Activated CD8-positive, alpha-beta T cell treated with anti-CD3 and anti-CD28 coated beads, Interleukin-2, amount 10 ng/mL, durations not matched to agents 7 days and 5 days (primary cell): ENCODE results near the gene HNRNPF. TPM values are rescaled to one million over a fixed set of nuclear protein-coding genes. Genes with fewer than 3 reads are reported as not detected.
A peak's percentile ranks its signal among the peaks of the same experiment; 100 is the strongest.

ENCODE experiments used
- ATAC-seq: fragments of 150-1000 bp; cut with Tn5 transposase; one replicate; pipeline ENCODE4 v1.10.0; 2021; ENCODE audit warnings: moderate library complexity
- CTCF ChIA-PET: fragments of 350-600 bp; sonication (Branson Sonifier 250); formaldehyde crosslinking; loops from one replicate; lab custom pipeline; 2021; ENCODE audit warnings: antibody characterized with exemption; lab: Charles Lee
- POLR2A ChIA-PET: fragments of 350-600 bp; sonication (Branson Sonifier 250); formaldehyde crosslinking; loops from one replicate; lab custom pipeline; 2021; ENCODE audit warnings: antibody characterized with exemption; lab: Charles Lee
- DNase-seq: peaks from one replicate; pipeline ENCODE4 v3.0.0-alpha.2; 2020
- H3K27ac Mint-ChIP-seq: one replicate; pipeline ENCODE4 v1.8.0; 2021; ENCODE audit warnings: mild to moderate bottlenecking, mixed read lengths
- H3K27me3 Mint-ChIP-seq: one replicate; pipeline ENCODE4 v1.8.0; 2021; ENCODE audit warnings: low read depth, mixed read lengths
- H3K36me3 Mint-ChIP-seq: one replicate; pipeline ENCODE4 v1.8.0; 2021; ENCODE audit warnings: low read depth, mixed read lengths
- H3K4me1 Mint-ChIP-seq: one replicate; pipeline ENCODE4 v1.8.0; 2021; ENCODE audit warnings: low read depth, mixed read lengths
- H3K4me3 Mint-ChIP-seq: one replicate; pipeline ENCODE4 v1.8.0; 2021; ENCODE audit warnings: mild to moderate bottlenecking, mixed read lengths
- H3K9me3 Mint-ChIP-seq: one replicate; pipeline ENCODE4 v1.8.0; 2022; ENCODE audit warnings: mixed read lengths; ENCODE audit not compliant: insufficient read depth
- total RNA-seq, 2 experiments: library from RNA; stranded (reverse); gene quantifications; one replicate each; pipeline ENCODE4 v1.2.3, GENCODE V29; 2021

Gene HNRNPF
- total RNA-seq, 2 experiments from 2014 or later = 512 to 515 TPM

DNA sequence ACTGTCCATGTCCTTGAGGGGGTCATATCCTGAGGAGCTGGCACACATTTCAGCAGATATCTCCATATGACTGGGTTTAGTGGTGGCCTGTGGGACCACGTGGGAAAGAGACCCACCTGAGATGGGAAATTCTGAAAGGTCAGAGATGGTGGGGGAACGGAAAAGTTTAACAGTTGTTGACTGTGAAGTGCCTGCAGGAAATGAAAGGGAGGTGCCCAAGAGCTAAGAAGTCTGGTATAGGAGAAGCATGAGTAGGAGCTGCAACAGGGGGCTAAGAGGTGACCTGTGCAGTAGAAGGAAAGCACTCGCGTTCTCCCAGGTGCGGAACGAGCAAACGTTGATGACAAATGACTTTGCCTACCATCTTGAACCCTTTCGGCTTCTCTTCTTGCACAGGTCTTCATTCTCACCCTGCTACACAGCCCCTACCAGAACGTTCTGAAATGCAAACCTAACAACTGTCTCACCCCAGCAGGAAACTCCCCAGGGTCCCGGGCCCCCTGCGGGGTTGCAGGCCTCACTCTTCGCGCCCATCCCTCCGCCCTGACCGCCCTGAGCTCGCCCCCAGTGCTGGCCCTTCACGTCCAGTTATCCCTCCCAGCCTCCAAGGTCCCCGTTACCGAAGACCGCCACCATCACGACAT lies 47.3 kb downstream of the HNRNPF start:
- H3K4me1 Mint-ChIP-seq = peaks cover 38% of the 10 kb centered on the region

DNA sequence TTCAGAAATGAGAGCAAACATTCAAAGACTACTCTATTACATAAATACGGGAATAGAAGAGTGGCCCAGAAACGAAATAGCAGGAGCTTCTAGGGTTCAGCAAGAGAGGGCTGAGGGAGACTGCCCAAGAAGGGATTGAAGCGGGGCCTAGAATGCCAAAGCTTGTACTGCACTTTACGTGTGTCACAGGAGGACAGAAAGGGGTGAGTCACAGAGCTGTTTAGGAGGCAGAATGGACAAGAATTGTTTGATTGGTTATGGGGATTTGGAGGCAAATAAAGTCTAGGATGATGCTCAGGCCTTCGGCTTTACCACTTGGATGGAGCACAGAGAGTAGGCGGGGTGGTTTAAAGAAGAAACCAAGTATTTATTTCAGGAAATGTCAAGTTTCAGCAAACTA lies 48.9 kb downstream of the HNRNPF start:
- Mint-ChIP-seq H3K4me3 (peak overlapping the region; percentile 9), H3K9me3 (no peaks in the 10 kb centered on the region), H3K27ac (peak overlapping the region; percentile 44), H3K4me1 (peaks cover 46% of the 10 kb centered on the region), H3K27me3 (no peaks in the 10 kb centered on the region), H3K36me3 (peaks cover 9% of the 10 kb centered on the region)
- DNase-seq (no peak), ATAC-seq (no peak)
- POLR2A ChIA-PET = no interaction called here
- CTCF ChIA-PET = interaction anchor here (1.2 kb wide), 1 partner anchor 11 kb away, joined by 5 read pairs; no protein-coding TSS in a partner anchor

More for the DNA sequence above, 47.3 kb downstream of the HNRNPF start:
- H3K4me3 Mint-ChIP-seq = peak overlapping the region; percentile 96
- CTCF ChIA-PET = interaction anchor here (0.7 to 1.1 kb wide), 6 partner anchors 13 to 92 kb away, joined by 3 to 4 read pairs (median 3); no protein-coding TSS in a partner anchor
- H3K27me3 Mint-ChIP-seq = no peaks in the 10 kb centered on the region
- H3K36me3 Mint-ChIP-seq = peaks cover 9% of the 10 kb centered on the region
- peak; percentile 18 for ATAC-seq
- DNase-seq = peak; percentile 38
- H3K27ac Mint-ChIP-seq = peak overlapping the region; percentile 96
- H3K9me3 Mint-ChIP-seq = no peaks in the 10 kb centered on the region
- POLR2A ChIA-PET = interaction anchor here (0.6 to 1.5 kb wide), 9 partner anchors 24 to 223 kb away, joined by 3 to 5 read pairs (median 3); partner anchors contain the start of gene HNRNPF

DNA sequence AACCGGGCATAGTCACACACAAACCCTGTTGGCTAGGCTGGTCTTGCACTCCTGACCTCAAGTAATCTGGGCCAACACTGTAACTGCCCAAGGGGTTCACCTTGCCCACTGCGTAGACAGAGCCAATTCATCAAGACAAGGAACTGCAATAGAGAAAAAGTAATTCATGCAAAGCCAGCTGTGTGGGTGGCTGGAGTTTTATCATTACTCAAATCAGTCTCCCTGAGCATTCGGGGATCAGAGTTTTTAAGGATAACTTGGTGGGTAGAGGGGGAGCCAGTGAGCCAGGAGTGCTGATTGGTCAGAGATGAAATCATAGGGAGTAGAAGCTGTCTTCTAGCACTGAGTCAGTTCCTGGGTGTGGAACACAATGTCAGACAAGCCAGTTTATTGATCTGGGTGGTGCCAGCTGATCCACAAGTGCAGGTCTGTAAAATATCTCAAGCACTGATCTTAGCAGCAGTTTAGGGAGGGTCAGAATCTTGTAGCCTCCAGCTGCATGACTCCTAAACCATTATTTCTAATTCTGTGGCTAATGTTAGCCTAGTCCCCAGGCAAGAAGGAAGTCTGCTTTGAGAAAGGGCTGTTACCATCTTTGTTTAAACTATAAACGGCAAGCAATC lies 53.1 kb downstream of the HNRNPF start:
- ChIA-PET CTCF (interaction anchor here (1.2 to 1.7 kb wide), 4 partner anchors 9 to 154 kb away, joined by 3 to 9 read pairs (median 4); no protein-coding TSS in a partner anchor), POLR2A (no interaction called here)
- H3K36me3 Mint-ChIP-seq = peaks cover 4% of the 10 kb centered on the region
- peak overlapping the region; percentile 36 for H3K27ac Mint-ChIP-seq
- ATAC-seq = no peak
- H3K4me3 Mint-ChIP-seq = no peak overlapping the region
- H3K4me1 Mint-ChIP-seq = peaks cover 24% of the 10 kb centered on the region
- no peaks in the 10 kb centered on the region for H3K9me3 Mint-ChIP-seq
- DNase-seq = no peak
- H3K27me3 Mint-ChIP-seq = peaks cover 9% of the 10 kb centered on the region

DNA sequence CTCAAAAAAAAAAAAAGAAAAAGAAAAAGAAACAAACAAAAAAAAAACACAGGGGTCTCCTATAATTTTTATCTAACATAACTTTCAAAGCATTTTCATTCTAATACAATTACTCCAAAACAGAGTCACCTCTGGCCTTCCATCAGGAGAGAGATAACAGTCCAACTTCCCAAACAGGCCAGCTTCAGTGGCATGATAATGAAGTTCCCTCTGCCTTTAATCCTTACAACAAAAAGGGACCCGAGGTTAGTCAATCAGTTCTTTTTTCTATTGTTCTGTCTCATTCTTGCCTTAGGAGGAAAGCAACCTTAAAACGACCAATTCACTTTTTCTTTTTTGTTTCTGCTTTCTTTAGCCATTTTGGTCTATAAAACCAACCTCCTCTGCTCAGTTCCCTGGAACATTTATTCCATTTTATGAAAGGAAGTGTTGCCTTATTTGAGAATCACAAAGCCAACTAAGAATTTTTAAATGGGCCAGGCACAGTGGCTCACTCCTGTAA lies 54.1 kb downstream of the HNRNPF start:
- ChIA-PET POLR2A (interaction anchor here (0.6 kb wide), 1 partner anchor 31 kb away, joined by 4 read pairs; no protein-coding TSS in a partner anchor), CTCF (interaction anchor here (1.6 to 4.8 kb wide), 3 partner anchors 62 to 89 kb away, joined by 5 to 23 read pairs (median 9); no protein-coding TSS in a partner anchor)
- H3K36me3 Mint-ChIP-seq = no peaks in the 10 kb centered on the region
- peaks cover 17% of the 10 kb centered on the region for H3K27me3 Mint-ChIP-seq
- no peak overlapping the region for H3K4me3 Mint-ChIP-seq
- no peaks in the 10 kb centered on the region for H3K9me3 Mint-ChIP-seq
- H3K27ac Mint-ChIP-seq = no peak overlapping the region
- peaks cover 24% of the 10 kb centered on the region for H3K4me1 Mint-ChIP-seq
- DNase-seq (no peak), ATAC-seq (no peak)

DNA sequence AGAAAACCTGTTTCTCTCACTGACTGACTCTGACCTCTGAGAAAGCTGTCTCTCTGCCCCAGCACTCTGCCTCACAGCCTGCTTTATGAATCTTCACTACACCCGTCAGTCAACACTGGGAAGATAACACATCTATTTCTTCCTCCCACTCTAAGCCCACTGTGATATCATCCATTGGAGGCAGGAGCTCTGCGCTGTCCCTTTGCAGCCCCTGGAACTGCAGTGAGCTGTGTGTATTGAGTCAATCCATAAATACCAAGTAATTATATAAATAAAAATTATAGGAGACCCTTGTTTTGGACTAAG lies 54.7 kb downstream of the HNRNPF start:
- H3K27ac Mint-ChIP-seq = no peak overlapping the region
- no peaks in the 10 kb centered on the region for H3K36me3 Mint-ChIP-seq
- no peak overlapping the region for H3K4me3 Mint-ChIP-seq
- ChIA-PET POLR2A (no interaction called here), CTCF (interaction anchor here (1.6 to 4.8 kb wide), 3 partner anchors 62 to 88 kb away, joined by 5 to 23 read pairs (median 5); no protein-coding TSS in a partner anchor)
- ATAC-seq (no peak), DNase-seq (no peak)
- peaks cover 17% of the 10 kb centered on the region for H3K27me3 Mint-ChIP-seq
- peaks cover 23% of the 10 kb centered on the region for H3K4me1 Mint-ChIP-seq
- H3K9me3 Mint-ChIP-seq = no peaks in the 10 kb centered on the region

DNA sequence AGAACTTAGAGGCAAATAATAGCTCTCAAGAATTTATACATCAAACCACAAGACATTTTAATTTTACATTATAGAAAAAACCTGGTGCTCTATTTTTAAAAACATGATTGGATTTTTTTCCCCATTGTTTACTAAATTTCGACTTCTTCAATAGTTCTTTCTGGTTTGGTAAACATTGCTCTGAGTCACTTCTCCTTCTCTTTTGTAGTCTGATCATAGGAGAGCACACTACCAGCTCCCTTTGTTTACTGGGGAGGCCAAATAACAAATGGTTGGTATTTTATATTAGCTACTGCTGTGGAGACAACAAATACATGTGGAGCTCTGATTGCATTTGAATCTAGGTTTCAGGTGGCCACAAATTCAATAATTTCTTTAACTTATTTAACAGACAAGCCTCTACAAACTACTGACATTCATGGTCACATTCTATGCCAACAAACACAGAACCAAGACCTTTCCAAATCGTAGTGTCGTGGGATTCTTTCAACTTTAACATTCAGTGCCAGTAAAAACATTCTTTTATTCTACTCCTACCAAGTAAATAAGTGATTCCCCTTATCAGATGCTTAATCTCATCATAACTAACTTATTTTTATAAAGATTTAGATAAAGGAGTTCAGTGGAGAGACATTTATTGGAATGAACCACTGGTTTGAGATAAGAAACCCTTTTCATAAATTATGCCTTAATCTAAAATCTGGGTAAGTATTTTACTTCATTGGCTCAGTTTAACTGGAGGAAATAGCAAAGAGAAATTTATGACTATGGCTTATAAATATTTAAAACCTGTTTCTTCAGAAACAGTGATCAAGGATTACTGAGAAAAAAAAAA lies 55.3 kb downstream of the HNRNPF start:
- POLR2A ChIA-PET = no interaction called here
- DNase-seq = no peak
- Mint-ChIP-seq H3K4me1 (peaks cover 29% of the 10 kb centered on the region), H3K9me3 (no peaks in the 10 kb centered on the region), H3K36me3 (peaks cover under 1% of the 10 kb centered on the region), H3K27me3 (peaks cover 18% of the 10 kb centered on the region), H3K4me3 (no peak overlapping the region), H3K27ac (no peak overlapping the region)
- CTCF ChIA-PET = interaction anchor here (1.4 to 4.8 kb wide), 4 partner anchors 61 to 149 kb away, joined by 4 to 23 read pairs (median 5); no protein-coding TSS in a partner anchor
- no peak for ATAC-seq

DNA sequence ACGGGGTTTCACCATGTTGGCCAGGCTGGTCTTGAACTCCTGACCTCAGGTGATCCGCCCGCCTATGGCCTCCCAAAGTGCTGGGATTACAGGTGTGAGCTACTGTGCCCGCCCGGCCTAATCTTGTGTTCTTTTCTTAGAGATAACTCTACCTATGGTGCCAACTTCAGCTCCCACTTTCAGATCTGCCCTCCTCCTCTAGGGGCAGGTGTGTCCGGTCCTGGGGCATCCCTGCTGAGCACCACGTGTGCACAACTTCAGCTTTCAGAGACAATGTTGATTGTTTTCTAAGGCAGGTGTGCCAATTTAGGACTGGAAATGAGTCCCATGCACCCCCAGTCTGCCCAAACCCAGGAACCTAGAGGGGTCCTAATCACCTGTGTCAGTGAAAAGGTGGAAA lies 56.0 kb downstream of the HNRNPF start:
- ATAC-seq = no peak
- H3K4me3 Mint-ChIP-seq = no peak overlapping the region
- H3K9me3 Mint-ChIP-seq = no peaks in the 10 kb centered on the region
- ChIA-PET CTCF (interaction anchor here (1.4 to 4.8 kb wide), 3 partner anchors 60 to 148 kb away, joined by 4 to 23 read pairs (median 5); no protein-coding TSS in a partner anchor), POLR2A (no interaction called here)
- no peak for DNase-seq
- peaks cover 36% of the 10 kb centered on the region for H3K4me1 Mint-ChIP-seq
- peaks cover 2% of the 10 kb centered on the region for H3K36me3 Mint-ChIP-seq
- no peak overlapping the region for H3K27ac Mint-ChIP-seq
- H3K27me3 Mint-ChIP-seq = peaks cover 20% of the 10 kb centered on the region

DNA sequence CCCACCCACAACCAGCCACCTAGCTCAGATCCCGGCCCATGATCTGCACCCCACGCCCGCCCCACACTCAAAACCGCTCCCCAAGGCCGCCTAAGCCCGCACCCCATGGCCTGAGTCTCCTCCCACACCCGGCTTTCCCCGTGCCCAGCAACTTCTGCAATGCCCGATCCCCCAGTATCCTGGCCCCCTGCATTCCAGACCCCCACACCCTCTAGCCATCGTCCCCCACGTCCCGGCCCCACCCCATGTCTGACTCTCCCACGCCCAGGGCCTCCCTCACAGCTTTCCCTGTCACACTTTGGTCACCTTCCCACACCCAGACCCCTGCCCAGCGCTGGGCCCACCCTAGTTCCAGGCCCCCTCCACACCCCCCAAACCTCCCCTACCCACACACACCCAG lies 57.7 kb downstream of the HNRNPF start:
- ChIA-PET POLR2A (no interaction called here), CTCF (interaction anchor here (0.9 to 4.8 kb wide), 3 partner anchors 52 to 69 kb away, joined by 3 to 23 read pairs (median 3); no protein-coding TSS in a partner anchor)
- Mint-ChIP-seq H3K4me3 (no peak overlapping the region), H3K4me1 (peaks cover 35% of the 10 kb centered on the region), H3K36me3 (peaks cover 2% of the 10 kb centered on the region), H3K27ac (no peak overlapping the region), H3K27me3 (peaks cover 20% of the 10 kb centered on the region), H3K9me3 (no peaks in the 10 kb centered on the region)
- ATAC-seq (no peak), DNase-seq (no peak)

DNA sequence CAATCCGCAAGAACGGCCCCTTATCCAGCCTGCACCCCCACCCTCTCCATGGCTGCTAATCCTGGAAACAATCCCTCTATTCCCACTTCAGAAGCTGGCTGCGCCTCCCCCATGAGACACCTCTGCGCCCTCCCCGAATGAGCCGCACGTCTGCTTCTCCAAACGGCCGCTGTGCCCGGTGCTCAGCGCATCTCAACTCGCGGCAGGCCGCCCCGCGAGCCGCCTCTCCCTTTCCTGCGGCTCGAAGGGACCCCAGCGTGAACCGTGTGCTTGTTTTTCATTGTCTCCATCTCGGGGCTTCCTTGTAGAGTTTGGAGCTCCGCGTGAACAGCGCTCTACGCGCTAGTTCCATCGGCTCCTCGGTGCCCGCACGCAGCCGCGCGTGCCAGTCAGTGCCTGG lies 58.3 kb downstream of the HNRNPF start:
- DNase-seq (no peak), ATAC-seq (no peak)
- H3K36me3 Mint-ChIP-seq = peaks cover 2% of the 10 kb centered on the region
- H3K27me3 Mint-ChIP-seq = peaks cover 20% of the 10 kb centered on the region
- peaks cover 29% of the 10 kb centered on the region for H3K4me1 Mint-ChIP-seq
- no peak overlapping the region for H3K4me3 Mint-ChIP-seq
- ChIA-PET POLR2A (no interaction called here), CTCF (interaction anchor here (0.7 to 4.8 kb wide), 3 partner anchors 51 to 58 kb away, joined by 3 to 23 read pairs (median 3); no protein-coding TSS in a partner anchor)
- H3K9me3 Mint-ChIP-seq = no peaks in the 10 kb centered on the region
- H3K27ac Mint-ChIP-seq = no peak overlapping the region

DNA sequence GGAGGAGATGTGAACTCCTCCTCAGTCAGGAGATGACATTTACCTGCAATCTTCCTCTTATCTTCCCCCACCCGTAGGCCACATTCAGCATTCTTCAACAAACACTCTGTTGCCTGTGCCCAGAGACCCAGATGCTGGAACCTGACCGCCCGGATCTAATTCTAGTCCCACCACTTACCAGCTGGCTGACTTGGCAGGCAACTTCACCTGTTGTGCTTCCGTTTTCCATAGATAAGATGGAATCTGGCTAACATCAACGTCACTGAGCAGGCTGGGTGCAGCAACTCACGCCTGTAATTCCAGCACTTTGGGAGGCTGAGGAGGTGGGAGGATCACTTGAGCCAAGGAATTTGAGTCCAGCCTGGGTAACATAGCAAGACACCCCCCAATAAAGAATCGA lies 58.8 kb downstream of the HNRNPF start:
- H3K4me3 Mint-ChIP-seq = no peak overlapping the region
- H3K4me1 Mint-ChIP-seq = peaks cover 27% of the 10 kb centered on the region
- ATAC-seq (no peak), DNase-seq (no peak)
- H3K27me3 Mint-ChIP-seq = peaks cover 20% of the 10 kb centered on the region
- ChIA-PET CTCF (interaction anchor here (3.1 to 4.8 kb wide), 3 partner anchors 58 to 84 kb away, joined by 18 to 97 read pairs (median 23); partner anchors contain the start of gene RASGEF1A), POLR2A (no interaction called here)
- H3K9me3 Mint-ChIP-seq = no peaks in the 10 kb centered on the region
- H3K27ac Mint-ChIP-seq = no peak overlapping the region
- H3K36me3 Mint-ChIP-seq = peaks cover 2% of the 10 kb centered on the region
